ENCODE results near the gene KIF23. TPM values are rescaled to one million over a fixed set of nuclear protein-coding genes. Genes with fewer than 3 reads are reported as not detected.
"Not testable (repeated sequence)": the region's sequence is repeated elsewhere in the genome, so short reads cannot be mapped to it uniquely, and the experiment has no call there.

KIF23 gene
- total RNA-seq, 1 donor from 2014 or later = 1.8 TPM

- TF ChIP-seq CTCF (IDR thresholded peaks at IDR 0.05) = no peak
- Histone ChIP-seq H3K4me1 (no peaks in the 10 kb centered on the region), H3K27me3 (no peaks in the 10 kb centered on the region), H3K4me3 (no peak overlapping the region), H3K36me3 (no peaks in the 10 kb centered on the region), H3K27ac (no peak overlapping the region), H3K9me3 (no peaks in the 10 kb centered on the region)
- intact Hi-C loops (cut with DNase I) = no loop called here
- DNase-seq (ENCODE audit: low spot score in 2 of 2) = no peak
Observed at GRCh38 chr15:69377216-69377970, 36.8 kb upstream of the KIF23 start.

DNA sequence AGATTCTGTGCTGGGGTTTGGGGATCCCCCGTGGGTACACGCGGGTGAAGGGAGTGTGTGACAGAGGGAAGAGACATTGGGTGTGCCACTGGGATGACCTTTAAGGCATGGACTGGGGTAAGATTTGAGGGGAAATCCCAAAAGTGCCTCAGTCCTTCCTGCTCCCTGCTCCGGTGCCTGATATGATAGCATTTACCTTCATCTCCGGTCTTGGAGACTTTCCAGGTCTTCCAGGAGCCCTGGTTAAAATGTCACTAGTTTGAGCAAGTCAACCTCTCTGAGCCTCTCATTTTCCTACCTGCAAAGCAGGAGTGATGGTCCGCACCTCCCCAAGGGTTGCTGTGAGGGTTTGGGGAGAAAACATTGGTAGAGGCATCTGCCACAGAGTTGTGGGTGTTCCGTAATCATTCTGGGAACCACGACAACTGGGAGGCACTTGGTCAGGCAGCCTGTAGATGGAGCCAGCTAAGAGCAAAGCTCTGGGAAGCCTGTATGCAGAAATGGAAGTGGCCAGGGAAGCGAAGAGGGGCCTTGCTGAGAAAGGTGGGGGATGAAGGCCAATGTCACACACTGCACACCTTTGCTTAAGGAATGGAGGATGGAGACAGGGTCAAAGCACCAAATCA is 33.9 kb upstream of the KIF23 start:
- Histone ChIP-seq H3K9me3 (no peaks in the 10 kb centered on the region), H3K27me3 (no peaks in the 10 kb centered on the region), H3K27ac (no peak overlapping the region), H3K36me3 (no peaks in the 10 kb centered on the region), H3K4me1 (no peaks in the 10 kb centered on the region), H3K4me3 (no peak overlapping the region)
- no peak for DNase-seq (ENCODE audit: low spot score in 2 of 2)
- intact Hi-C loops (cut with DNase I) = no loop called here
- no peak for TF ChIP-seq CTCF (IDR thresholded peaks at IDR 0.05)

DNA sequence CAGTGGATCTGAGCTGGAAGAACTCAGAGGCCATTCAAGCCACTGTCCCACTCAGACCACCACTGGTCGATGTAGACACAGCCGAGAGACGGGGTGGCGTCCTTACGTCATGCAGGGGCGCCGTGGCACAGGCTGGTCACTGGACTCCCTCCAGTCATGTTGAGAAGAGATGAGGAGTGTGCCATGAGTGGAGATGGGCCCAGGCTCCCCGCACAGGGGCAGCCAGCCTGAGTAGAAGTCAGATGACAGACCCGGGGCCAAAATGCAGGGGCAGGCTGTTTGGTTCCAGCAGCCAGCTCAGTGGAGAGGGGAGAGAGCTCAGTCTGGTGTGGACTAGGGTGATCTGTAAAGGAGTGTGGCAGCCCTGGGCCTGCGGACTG is 33.4 kb upstream of the KIF23 start:
- H3K27me3 ChIP-seq = no peaks in the 10 kb centered on the region
- intact Hi-C loops (cut with DNase I) = no loop called here
- no peaks in the 10 kb centered on the region for H3K9me3 ChIP-seq
- H3K36me3 ChIP-seq = no peaks in the 10 kb centered on the region
- H3K27ac ChIP-seq = no peak overlapping the region
- no peak for DNase-seq (ENCODE audit: low spot score in 2 of 2)
- no peak overlapping the region for H3K4me3 ChIP-seq
- TF ChIP-seq CTCF (IDR thresholded peaks at IDR 0.05) = no peak
- H3K4me1 ChIP-seq = no peaks in the 10 kb centered on the region

DNA sequence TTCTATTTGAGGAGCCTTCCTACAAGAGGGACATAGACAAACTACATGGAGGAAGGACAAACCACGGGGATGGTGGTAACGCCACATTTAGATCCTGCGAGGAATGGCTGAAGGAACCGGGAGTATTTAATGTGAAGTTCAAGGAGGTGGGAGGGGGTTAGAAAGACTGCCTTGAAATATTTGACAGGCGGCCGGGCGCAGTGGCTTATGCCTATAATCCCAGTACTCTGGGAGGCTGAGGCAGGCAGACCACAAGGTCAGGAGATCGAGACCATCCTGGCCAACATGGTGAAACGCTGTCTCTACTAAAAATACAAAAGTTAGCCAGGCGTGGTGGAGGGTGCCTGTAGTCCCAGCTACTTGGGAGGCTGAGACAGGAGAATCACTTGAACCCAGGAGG is 32.0 kb upstream of the KIF23 start:
- H3K9me3 ChIP-seq; H3K36me3 ChIP-seq; H3K4me3 ChIP-seq; intact Hi-C loops (cut with DNase I); H3K27ac ChIP-seq; H3K4me1 ChIP-seq; H3K27me3 ChIP-seq; DNase-seq (ENCODE audit: low spot score in 2 of 2): not testable (repeated sequence)

- intact Hi-C loops (cut with DNase I); H3K27me3 ChIP-seq; H3K27ac ChIP-seq; DNase-seq (ENCODE audit: low spot score in 2 of 2); H3K9me3 ChIP-seq; H3K4me3 ChIP-seq; H3K36me3 ChIP-seq; H3K4me1 ChIP-seq: not testable (repeated sequence)
Observed at GRCh38 chr15:69384066-69384465, 30.1 kb upstream of the KIF23 start.

DNA sequence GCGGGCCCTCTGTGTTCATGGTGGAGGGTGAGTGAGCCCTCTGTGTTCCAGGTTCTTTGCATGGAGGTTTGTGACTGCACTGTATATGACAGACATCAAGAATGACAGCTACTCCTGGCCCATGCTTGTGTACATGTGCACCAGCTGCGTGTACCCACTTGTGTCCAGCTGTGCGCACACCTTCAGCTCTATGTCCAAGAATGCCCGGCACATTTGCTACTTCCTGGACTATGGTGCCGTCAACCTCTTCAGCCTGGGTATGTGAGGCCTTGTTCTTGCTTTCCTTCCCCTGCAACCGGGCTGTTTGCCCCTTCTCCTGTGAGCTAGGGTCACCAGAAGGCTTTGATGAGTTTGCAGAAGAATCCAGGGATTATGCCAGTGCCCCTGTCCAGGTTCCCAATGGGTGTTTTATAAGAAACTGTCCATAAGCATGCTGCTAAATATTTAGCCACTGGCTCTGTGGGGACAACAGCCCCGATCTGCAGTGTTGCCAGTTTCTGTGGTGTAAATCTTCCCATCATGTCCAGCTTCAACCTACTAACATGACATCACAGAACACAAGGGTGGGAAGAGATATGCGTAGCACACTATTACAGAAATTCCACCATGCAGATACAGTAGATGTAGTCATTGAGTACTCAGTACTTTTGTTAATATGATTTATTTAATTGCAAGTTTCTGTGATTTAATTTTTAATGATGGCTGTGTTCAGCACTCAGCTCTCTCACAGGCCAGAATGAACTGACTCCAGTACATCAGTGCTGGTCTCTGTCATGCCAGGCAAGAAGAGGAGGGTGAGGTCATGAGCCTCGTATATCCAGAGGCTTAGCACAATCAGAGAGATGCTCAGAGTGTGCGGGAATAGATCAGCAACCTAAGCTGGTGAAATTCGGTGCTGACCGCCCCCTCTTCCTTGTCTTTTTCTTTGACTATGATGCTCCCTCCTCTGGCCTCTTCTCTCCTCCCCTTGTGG is 29.2 kb upstream of the KIF23 start:
- Histone ChIP-seq H3K9me3 (no peaks in the 10 kb centered on the region), H3K36me3 (no peaks in the 10 kb centered on the region), H3K4me3 (no peak overlapping the region), H3K27me3 (no peaks in the 10 kb centered on the region), H3K27ac (no peak overlapping the region), H3K4me1 (no peaks in the 10 kb centered on the region)
- intact Hi-C loops (cut with DNase I) = no loop called here
- no peak for DNase-seq (ENCODE audit: low spot score in 2 of 2)
- TF ChIP-seq CTCF (IDR thresholded peaks at IDR 0.05) = no peak

Measured in ascending aorta (tissue), 2 donors.